K562 (cell line): ENCODE results near the gene FOCAD. TPM values are rescaled to one million over a fixed set of nuclear protein-coding genes. Genes with fewer than 3 reads are reported as not detected.

Experiments used
- ATAC-seq: fragments of 200-7000 bp; cut with Tn5 transposase; 3 replicates; pipeline ENCODE4 v1.9.1; 2020; ENCODE audit warnings: moderate library complexity
- BruUV-seq: library from RNA; stranded (reverse); fragments of 400-500 nt; replicated peaks from 2 replicates; lab custom pipeline; 2021; lab: Mats Ljungman, UMichigan
- CTCF ChIA-PET: fragments of 300-600 bp; formaldehyde crosslinking; extraction: SDS; loops from one replicate; lab custom pipeline; 2021; ENCODE audit warnings: low intra/inter-chr PET ratio; lab: Yijun Ruan, JAX
- POLR2A ChIA-PET: fragments of 300-600, 350-650 bp; sonication (Branson Sonifier 250); formaldehyde crosslinking; extraction: SDS; loops from one replicate; lab custom pipeline; 2021; ENCODE audit warnings: antibody characterized with exemption, inconsistent platforms; lab: Yijun Ruan, JAX
- DNase-seq, 4 experiments: peaks; one replicate each; pipeline versions ENCODE4 v3.0.0 to v3.0.0-alpha.2; 2011 to 2018; ENCODE audit warnings: low spot score in 3 of 4, mixed read lengths in 3 of 4; ENCODE audit errors: extremely low read depth in 1 of 4
- FAIRE-seq: peaks from 2 replicates; lab custom pipeline; 2011; peaks lifted over from hg19 to GRCh38; lab: Jason Lieb, UNC
- H2AFZ ChIP-seq: 2 replicates; pipeline ENCODE4 v1.6.0; 2011; ENCODE audit warnings: low read depth, low read length, control low read depth, inconsistent platforms
- H3K27ac ChIP-seq: fragments of 200-600 bp; 3 replicates; pipeline ENCODE4 v1.8.0; 2011; ENCODE audit warnings: low read depth, mild to moderate bottlenecking, control low read depth, inconsistent platforms, low read length, moderate library complexity, mixed read lengths; ENCODE audit errors: extremely low read depth
- H3K27me3 ChIP-seq, 2 experiments: fragments of 300-600 bp in 1 of 2; 2 replicates in 1 of 2; 3 replicates in 1 of 2; pipeline versions ENCODE4 v1.6.0 to v1.8.0; 2011; ENCODE audit warnings: inconsistent platforms in 2 of 2, low read length in 2 of 2, mild to moderate bottlenecking in 1 of 2, mixed read lengths in 1 of 2, moderate library complexity in 1 of 2; ENCODE audit not compliant: control insufficient read depth in 2 of 2, insufficient read depth in 2 of 2
- H3K36me3 ChIP-seq: fragments of 300-600 bp; 3 replicates; pipeline ENCODE4 v1.8.0; 2011; ENCODE audit warnings: mild to moderate bottlenecking, low read length, inconsistent platforms; ENCODE audit not compliant: control insufficient read depth, insufficient read depth
- H3K4me1 ChIP-seq, 2 experiments: fragments of 200-600 bp in 1 of 2; replicated peaks in 1 of 2; 2 replicates in 1 of 2; 3 replicates in 1 of 2; pipeline versions ENCODE4 v1.5.1 to v1.8.0; 2011; ENCODE audit warnings: inconsistent platforms in 2 of 2, low read length in 2 of 2, mild to moderate bottlenecking in 1 of 2, mixed read lengths in 1 of 2, moderate library complexity in 1 of 2; ENCODE audit not compliant: control insufficient read depth in 2 of 2, insufficient read depth in 2 of 2
- H3K4me2 ChIP-seq: 2 replicates; pipeline ENCODE4 v1.6.1; 2011; ENCODE audit warnings: low read length, control low read depth, inconsistent platforms, mixed read lengths; ENCODE audit not compliant: insufficient read depth
- H3K4me3 ChIP-seq: fragments of 200-600 bp; sonication (generic), shearing (Covaris generic); 2 replicates; pipeline ENCODE4 v1.5.1; 2016; ENCODE audit warnings: control low read depth, inconsistent platforms
- H3K79me2 ChIP-seq: fragments of 200-600 bp; 3 replicates; pipeline ENCODE4 v1.8.0; 2011; ENCODE audit warnings: low read length, inconsistent platforms; ENCODE audit not compliant: control insufficient read depth, insufficient read depth
- H3K9ac ChIP-seq, 2 experiments: 2 replicates each; pipeline versions ENCODE4 v1.6.0 to v1.6.1; 2011; ENCODE audit warnings: low read depth in 2 of 2, low read length in 2 of 2, control low read depth in 1 of 2, inconsistent platforms in 1 of 2, mild to moderate bottlenecking in 1 of 2, mixed read lengths in 1 of 2; ENCODE audit not compliant: insufficient read depth in 1 of 2
- H3K9me1 ChIP-seq: one replicate; pipeline ENCODE4 v1.6.0; 2011; ENCODE audit warnings: inconsistent platforms, mild to moderate bottlenecking, low read length, moderate library complexity; ENCODE audit not compliant: control insufficient read depth, insufficient read depth
- H3K9me3 ChIP-seq: replicated peaks from 2 replicates; pipeline ENCODE4 v1.5.1; 2011; ENCODE audit warnings: low read depth, low read length, inconsistent platforms; ENCODE audit not compliant: control insufficient read depth, insufficient read depth
- H4K20me1 ChIP-seq: replicated peaks from 2 replicates; pipeline ENCODE4 v1.6.1; 2011; ENCODE audit warnings: low read length, inconsistent platforms, mixed read lengths; ENCODE audit not compliant: control insufficient read depth, insufficient read depth
- CHCHD3 ChIP-seq: fragments of 250-450 bp; sonication (Bioruptor Pico); IDR thresholded peaks from 2 replicates; pipeline ENCODE4 v2.1.2; 2022; ENCODE audit warnings: mild to moderate bottlenecking
- DMBX1 ChIP-seq: fragments of 250-450 bp; sonication (Bioruptor Pico); IDR thresholded peaks from 2 replicates; pipeline ENCODE4 v1.8.0; 2022; ENCODE audit warnings: inconsistent platforms, mild to moderate bottlenecking, moderate library complexity, borderline replicate concordance
- ELF2 ChIP-seq: fragments of 250-450 bp; sonication (Bioruptor Pico); IDR thresholded peaks from 2 replicates; pipeline ENCODE4 v1.5.0; 2021; ENCODE audit warnings: mild to moderate bottlenecking
- IFI16 ChIP-seq: fragments of 250-450 bp; sonication (Bioruptor Pico); IDR thresholded peaks from 2 replicates; pipeline ENCODE4 v2.1.2; 2022; ENCODE audit warnings: mild to moderate bottlenecking, inconsistent platforms
- LEF1 ChIP-seq: fragments of 450-650 bp; IDR thresholded peaks from 2 replicates; pipeline ENCODE4 v1.6.1; 2016; ENCODE audit warnings: mild to moderate bottlenecking
- NONO ChIP-seq, 2 experiments: fragments of 200-400 bp in 1 of 2; fragments of 450-650 bp in 1 of 2; formaldehyde crosslinking in 1 of 2; IDR thresholded peaks; 2 replicates each; pipeline ENCODE4 v1.6.1; 2017; ENCODE audit warnings: low read depth in 2 of 2, mild to moderate bottlenecking in 2 of 2, moderate library complexity in 2 of 2, low read length in 1 of 2
- PTBP1 ChIP-seq: fragments of 200-400 bp; formaldehyde crosslinking; IDR thresholded peaks from 2 replicates; pipeline ENCODE4 v1.6.1; 2017; ENCODE audit warnings: low read depth, low read length
- SMAD1 ChIP-seq: fragments of 150-350 bp; IDR thresholded peaks from 2 replicates; pipeline ENCODE4 v1.6.1; 2014; ENCODE audit warnings: low read length, low read depth; ENCODE audit not compliant: partially characterized antibody
- SRSF1 ChIP-seq: fragments of 200-400 bp; formaldehyde crosslinking; IDR thresholded peaks from 2 replicates; pipeline ENCODE4 v1.6.1; 2017; ENCODE audit warnings: mild to moderate bottlenecking, low read depth, low read length, moderate library complexity
- XRCC4 ChIP-seq: IDR thresholded peaks from one replicate; pipeline ENCODE4 v1.6.1; 2011; ENCODE audit not compliant: insufficient read depth, insufficient read length; ENCODE audit errors: extremely low read depth
- ZBTB17 ChIP-seq: fragments of 450-650 bp; formaldehyde crosslinking; IDR thresholded peaks from 2 replicates; pipeline ENCODE4 v1.4.0; 2020; ENCODE audit warnings: mild to moderate bottlenecking
- ZFX ChIP-seq: sonication (generic); formaldehyde crosslinking; IDR thresholded peaks from 2 replicates; pipeline ENCODE4 v1.8.0; 2022; ENCODE audit warnings: mild to moderate bottlenecking, missing genetic modification reagents, moderate library complexity
- WGBS: fragments of 100-300 bp; shearing (Covaris generic); methylation state at CpG from one replicate; pipeline ENCODE4 v1.1.6; 2016; ENCODE audit warnings: low coverage, mixed read lengths; ENCODE audit not compliant: insufficient coverage; ENCODE audit errors: missing lambda C conversion rate; 5-methylcytosine and 5-hydroxymethylcytosine counted together
- in situ Hi-C: fragments of 300-500 bp; cut with MboI; formaldehyde crosslinking; loops from 4 replicates; pipeline ENCODE4 v1.15.0; 2018; ENCODE audit warnings: inconsistent platforms, mixed read lengths
- intact Hi-C: fragments of 100-400 bp; cut with micrococcal nuclease; formaldehyde crosslinking; loops from 2 replicates; pipeline ENCODE4 v1.14.2; 2022
- polyA plus RNA-seq, 8 experiments: library from polyadenylated mRNA; depleted of rRNA in 4 of 8; stranded (reverse) in 5 of 8; unstranded in 3 of 8; fragments of >200 nt; fragmentation: Nextera tagmentation in 2 of 8; fragmentation: Illumina TruSeq in 1 of 8; extraction: Ambion mirVana in 2 of 8; extraction: Trizol in 1 of 8; gene quantifications; 2 replicates each; pipeline versions ENCODE4 v1.2.1 to v1.2.3, GENCODE V29; 2011 to 2014; ENCODE audit warnings: inconsistent platforms in 1 of 8, missing spikeins in 1 of 8
- total RNA-seq, 7 experiments: library from RNA; depleted of rRNA in 6 of 7; stranded (reverse); fragments of >200 nt in 6 of 7; fragmentation: Illumina TruSeq in 2 of 7; extraction: Trizol in 2 of 7; gene quantifications; 2 replicates each; pipeline versions ENCODE4 v1.2.1 to v1.2.3, GENCODE V29; 2011 to 2021; ENCODE audit warnings: low replicate concordance in 1 of 7
- TF ChIP-seq, protein P1 (sequence below): fragments of 250-450 bp; sonication (Bioruptor Pico); IDR thresholded peaks from 2 replicates; pipeline ENCODE4 v1.5.0; 2022; ENCODE audit warnings: mild to moderate bottlenecking
- TF ChIP-seq, protein P2 (sequence below): fragments of 250-450 bp; sonication (Bioruptor Pico); IDR thresholded peaks from 2 replicates; pipeline ENCODE4 v1.5.0; 2021
- TF ChIP-seq, protein P3 (sequence below): sonication (generic); formaldehyde crosslinking; IDR thresholded peaks from 2 replicates; pipeline ENCODE4 v1.8.0; 2022; ENCODE audit warnings: missing genetic modification reagents, mild to moderate bottlenecking, borderline replicate concordance

The FOCAD gene
- total and polyA plus RNA-seq, 9 of the 15 experiments (the other 6 are each of a cell fraction or from before 2014, with no cell fraction given) = 0.13 to 2.4 (median 1.6) TPM

DNA sequence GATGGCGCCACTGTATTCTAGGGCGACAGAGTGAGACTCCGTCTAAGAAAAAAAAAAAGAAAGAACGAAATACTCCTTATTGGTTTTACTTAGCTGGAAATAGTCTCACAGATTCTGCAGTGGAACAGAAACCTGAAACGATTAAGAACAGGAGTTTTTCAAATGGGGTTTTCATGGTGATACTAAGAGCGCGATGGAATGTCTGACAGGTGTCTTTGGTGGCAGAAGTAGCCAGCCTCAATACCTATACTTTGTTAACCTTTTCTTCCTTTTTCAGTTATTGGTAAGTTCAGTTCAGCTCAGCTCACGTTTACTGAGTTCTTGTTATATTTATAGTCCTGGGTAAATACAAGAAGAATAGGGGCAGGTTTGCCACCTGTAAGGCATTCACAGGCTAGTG, 123.9 kb downstream of the FOCAD start:
- Histone ChIP-seq H3K4me1 (no peaks in the 10 kb centered on the region), H3K9ac (no peak overlapping the region), H3K79me2 (no peaks in the 10 kb centered on the region), H3K4me3 (no peak overlapping the region), H3K36me3 (no peaks in the 10 kb centered on the region), H3K27ac (no peak overlapping the region), H3K9me1 (no peaks in the 10 kb centered on the region), H4K20me1 (no peaks in the 10 kb centered on the region), H3K4me2 (no peak overlapping the region), H3K9me3 (no peaks in the 10 kb centered on the region), H3K27me3 (no peaks in the 10 kb centered on the region), H2AFZ (no peak overlapping the region)
- DNase-seq (no peak), ATAC-seq (no peak), FAIRE-seq (no peak)
- ChIA-PET CTCF (no interaction called here), POLR2A (no interaction called here)
- in situ Hi-C loops (no loop called here), intact Hi-C loops (no loop called here)
- no TSS peak for BruUV-seq
- no CpG with 5 or more reads among the region's 8 CpGs for WGBS
- TF ChIP-seq, protein P1, sequence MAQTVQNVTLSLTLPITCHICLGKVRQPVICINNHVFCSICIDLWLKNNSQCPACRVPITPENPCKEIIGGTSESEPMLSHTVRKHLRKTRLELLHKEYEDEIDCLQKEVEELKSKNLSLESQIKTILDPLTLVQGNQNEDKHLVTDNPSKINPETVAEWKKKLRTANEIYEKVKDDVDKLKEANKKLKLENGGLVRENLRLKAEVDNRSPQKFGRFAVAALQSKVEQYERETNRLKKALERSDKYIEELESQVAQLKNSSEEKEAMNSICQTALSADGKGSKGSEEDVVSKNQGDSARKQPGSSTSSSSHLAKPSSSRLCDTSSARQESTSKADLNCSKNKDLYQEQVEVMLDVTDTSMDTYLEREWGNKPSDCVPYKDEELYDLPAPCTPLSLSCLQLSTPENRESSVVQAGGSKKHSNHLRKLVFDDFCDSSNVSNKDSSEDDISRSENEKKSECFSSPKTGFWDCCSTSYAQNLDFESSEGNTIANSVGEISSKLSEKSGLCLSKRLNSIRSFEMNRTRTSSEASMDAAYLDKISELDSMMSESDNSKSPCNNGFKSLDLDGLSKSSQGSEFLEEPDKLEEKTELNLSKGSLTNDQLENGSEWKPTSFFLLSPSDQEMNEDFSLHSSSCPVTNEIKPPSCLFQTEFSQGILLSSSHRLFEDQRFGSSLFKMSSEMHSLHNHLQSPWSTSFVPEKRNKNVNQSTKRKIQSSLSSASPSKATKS (CRISPR knock-in tag) = no peak
- TF ChIP-seq, protein P2, sequence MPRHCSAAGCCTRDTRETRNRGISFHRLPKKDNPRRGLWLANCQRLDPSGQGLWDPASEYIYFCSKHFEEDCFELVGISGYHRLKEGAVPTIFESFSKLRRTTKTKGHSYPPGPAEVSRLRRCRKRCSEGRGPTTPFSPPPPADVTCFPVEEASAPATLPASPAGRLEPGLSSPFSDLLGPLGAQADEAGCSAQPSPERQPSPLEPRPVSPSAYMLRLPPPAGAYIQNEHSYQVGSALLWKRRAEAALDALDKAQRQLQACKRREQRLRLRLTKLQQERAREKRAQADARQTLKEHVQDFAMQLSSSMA (CRISPR knock-in tag) = no peak
- TF ChIP-seq, protein P3, sequence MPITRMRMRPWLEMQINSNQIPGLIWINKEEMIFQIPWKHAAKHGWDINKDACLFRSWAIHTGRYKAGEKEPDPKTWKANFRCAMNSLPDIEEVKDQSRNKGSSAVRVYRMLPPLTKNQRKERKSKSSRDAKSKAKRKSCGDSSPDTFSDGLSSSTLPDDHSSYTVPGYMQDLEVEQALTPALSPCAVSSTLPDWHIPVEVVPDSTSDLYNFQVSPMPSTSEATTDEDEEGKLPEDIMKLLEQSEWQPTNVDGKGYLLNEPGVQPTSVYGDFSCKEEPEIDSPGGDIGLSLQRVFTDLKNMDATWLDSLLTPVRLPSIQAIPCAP (CRISPR knock-in tag) = no peak
- TF ChIP-seq XRCC4 = no peak
- no peak for TF ChIP-seq PTBP1
- no peak for TF ChIP-seq NONO (IDR thresholded peaks at IDR 0.05; ENCODE audit: low read depth in 2 of 2, low read length in 1 of 2)
- no peak for TF ChIP-seq ELF2 (CRISPR knock-in tag)
- no peak for TF ChIP-seq SMAD1
- TF ChIP-seq DMBX1 = no peak
- no peak for TF ChIP-seq SRSF1
- no peak for TF ChIP-seq IFI16
- no peak for TF ChIP-seq CHCHD3
- TF ChIP-seq LEF1 = no peak
- no peak for TF ChIP-seq ZFX
- no peak for TF ChIP-seq ZBTB17 (CRISPR knock-in tag)
